NCI-H345 (cell line): ENCODE measurements around the gene NEUROG1.
A peak's percentile ranks its signal among the peaks of the same experiment; 100 is the strongest.

Source experiments
- DNase-seq: peaks from one replicate; lab custom pipeline; 2025; lab: John Stamatoyannopoulos, UW

The NEUROG1 gene

DNA sequence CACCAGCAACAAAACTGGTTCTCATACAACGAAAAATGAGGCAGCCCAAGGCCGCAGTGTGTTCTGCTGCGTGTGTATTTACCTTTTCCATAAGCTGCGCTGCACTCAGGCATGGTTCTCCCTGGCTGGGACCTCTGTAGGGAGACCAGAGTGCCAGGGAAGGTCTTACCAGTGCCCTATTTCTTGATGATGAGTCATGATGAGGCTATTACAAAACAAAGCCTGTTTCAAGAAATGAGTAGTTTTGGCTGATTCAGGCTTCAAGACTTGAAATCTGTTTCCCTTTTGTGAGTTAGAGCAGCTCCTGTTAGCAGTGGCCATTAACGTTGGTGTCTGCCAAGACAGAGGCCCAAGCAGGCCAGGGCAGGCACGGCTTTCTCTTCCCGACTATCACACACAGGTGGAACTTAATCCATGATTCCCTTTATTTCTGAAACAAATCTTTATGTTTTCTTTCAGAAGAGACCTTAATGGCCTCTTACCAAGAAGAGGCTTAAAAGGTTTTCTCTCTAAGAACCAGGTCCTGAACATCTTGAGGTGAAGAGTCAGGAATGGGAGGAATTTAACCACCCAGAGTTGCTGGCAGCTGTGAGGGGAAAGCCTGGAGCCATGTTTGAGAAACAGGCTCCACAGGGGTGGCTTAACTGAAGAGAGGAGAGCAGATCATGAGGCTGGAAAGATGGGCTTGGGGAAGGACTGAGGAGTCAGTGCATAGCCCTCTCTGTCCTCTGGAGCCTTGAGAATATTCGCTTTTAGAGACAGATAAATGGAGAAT, 42.2 kb downstream of the NEUROG1 start:
- DNase-seq: no peak

DNA sequence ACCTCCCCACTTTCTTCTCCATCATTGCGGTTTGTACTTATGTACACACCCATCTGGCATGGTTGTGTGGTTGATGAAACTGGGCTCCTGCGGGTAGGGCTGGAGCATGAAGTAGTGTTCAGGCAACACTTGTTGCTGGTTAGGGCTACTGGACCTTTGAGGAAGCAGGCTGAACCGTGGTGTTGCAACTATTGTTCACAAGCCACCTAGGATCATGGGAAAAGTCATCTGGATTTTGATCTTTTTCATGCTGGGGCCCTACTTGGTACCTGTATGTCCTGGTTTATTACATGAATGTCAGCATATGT, 43.5 kb downstream of the NEUROG1 start:
- no peak for DNase-seq

DNA sequence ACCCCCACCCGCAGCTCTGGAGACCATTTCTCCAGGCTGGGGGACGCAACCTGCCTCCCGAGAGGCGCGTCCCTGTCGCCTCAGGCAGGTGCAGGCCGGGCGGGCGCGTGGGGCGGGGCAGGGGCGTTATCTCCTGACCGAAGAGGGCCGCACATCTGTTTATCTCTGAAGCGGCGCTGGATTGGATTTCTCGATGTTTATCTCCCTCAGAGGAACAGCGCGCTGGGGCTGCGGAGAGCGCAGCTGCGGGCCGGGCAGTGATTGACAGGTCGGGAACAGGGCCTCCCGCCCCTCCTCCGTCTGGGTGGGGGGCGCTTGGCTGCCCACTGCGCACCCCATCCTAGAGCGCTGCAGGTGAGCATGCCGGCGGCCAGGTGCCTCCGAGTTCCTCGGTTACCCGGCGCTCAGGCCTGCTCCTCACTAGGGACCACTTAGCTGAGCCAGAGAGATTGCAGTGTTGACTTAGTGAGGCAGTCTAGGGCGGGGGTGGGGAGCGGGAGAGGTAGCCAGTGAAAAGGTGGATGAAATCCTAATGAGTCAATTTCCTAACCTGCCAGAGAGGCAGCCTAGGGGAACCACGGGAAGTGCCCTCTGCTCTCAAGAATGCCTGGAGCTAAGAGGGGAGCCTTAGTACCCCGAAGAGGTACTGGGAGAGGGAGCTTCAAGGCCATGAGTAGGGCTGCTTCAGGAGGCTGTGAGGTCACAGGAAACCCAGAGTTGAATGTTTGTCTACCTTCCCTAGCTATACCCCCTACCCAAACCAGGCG, 44.0 kb downstream of the NEUROG1 start:
- DNase-seq: peak; percentile 97

- DNase-seq: no peak
These were observed 44.7 kb downstream of the NEUROG1 start for GRCh38 chr5:135491038-135491551.

- no peak for DNase-seq
These were observed 45.3 kb downstream of the NEUROG1 start for GRCh38 chr5:135490245-135491037.

- peak; percentile 68 for DNase-seq
These were observed 46.1 kb downstream of the NEUROG1 start for GRCh38 chr5:135489466-135490244.

GRCh38 chr5:135488727-135489465, 46.9 kb downstream of the NEUROG1 start:
- DNase-seq: peak; percentile 65

DNA sequence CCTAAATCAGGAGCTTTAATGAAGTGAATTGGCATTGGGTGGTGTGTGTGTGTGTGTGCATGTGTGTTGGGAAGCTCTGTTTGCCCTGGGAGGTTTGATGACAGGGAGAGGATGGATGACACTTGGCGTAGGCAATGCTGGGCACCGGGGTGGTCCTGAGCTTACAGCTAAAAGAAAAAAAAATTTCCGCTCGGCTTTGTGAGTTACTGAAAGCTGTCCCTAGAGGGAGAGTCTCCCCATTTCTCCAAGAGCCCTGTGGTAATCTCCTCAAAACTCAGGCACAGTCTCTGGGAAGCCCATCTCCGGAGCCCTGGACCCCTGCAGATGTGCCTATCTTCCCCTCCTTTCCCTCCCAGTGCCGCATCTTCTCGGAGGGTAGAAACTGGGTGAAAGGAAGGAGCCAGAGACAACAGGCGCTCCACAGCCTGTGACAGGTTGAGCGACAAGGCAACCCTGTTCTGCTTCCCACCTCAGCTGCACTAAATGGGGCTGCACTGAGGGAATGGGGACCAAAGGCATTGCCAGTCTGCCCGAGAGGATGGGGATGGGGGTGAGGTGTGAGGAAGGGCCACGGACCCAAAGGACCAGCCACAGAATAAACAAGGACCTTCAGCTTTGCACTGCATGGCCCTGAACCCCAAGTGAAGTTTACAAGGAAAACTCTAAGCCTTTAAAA, 47.8 kb downstream of the NEUROG1 start:
- DNase-seq: no peak

DNA sequence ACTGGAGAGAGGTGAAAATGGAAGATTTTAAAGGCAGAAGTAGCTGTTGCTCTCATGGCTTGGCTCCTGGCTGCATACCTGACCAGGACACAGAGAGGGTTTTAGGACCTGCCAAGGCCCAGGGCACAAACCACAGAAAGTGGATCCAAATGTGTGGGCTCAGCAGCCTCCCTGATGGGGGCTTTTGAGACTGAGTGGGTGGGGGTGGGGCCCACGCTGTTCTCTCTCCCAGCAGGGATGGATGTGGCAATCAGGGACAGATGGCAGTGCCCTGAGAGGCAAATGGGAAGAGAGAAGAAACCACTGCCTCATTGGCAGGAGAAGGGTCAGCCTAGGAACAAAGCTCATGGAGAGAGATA, 48.7 kb downstream of the NEUROG1 start:
- peak; percentile 9 for DNase-seq

DNA sequence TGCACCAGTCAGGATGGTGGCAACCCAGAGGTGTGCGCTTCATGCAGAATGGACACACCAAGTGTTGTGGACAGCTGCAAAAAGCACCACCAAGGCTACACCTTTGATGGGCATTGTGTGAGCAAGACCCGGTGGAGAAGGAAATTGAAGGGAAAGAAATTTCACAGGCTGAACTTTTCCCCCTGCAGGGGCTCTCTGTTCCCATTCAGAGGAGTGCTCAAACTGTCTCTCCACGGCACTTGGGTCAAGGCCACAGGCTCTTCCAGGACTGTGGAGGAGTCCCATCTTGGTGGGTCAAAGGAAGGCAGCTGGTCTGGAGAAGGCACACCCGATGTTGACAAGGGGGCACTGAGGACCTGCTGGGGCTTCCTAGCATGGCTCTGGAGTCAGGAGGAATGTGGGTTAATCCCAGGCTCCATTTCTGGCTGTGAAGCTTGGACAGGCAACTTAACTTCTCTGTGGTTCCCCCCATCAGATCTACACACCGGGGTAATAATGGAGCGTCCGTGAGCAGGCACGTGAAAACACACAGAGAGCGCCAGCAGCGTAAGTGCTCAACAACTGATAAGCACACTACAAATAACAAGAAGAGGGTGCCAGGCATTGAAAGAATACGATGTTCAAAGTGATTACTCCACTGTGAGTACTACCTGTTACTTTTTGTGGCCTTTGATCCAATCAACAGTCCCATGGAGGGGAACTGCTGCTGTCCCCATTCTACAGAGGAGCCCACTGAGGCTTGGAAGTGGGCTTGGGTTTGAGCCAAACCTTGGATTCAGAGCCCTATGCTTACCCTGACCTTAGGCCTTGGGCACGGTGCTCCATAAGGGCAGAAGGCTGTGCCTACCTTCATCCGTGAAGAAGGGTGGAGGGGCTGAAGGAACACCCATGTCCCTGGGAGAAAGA, 49.4 kb downstream of the NEUROG1 start:
- DNase-seq: peak; percentile 13

GRCh38 chr5:135484674-135485086, 51.1 kb downstream of the NEUROG1 start:
- peak; percentile 96 for DNase-seq
